Osteoblast (primary cell): ENCODE measurements around the gene GRM2. TPM values are rescaled to one million over a fixed set of nuclear protein-coding genes. Genes with fewer than 3 reads are reported as not detected.
A peak's percentile ranks its signal among the peaks of the same experiment; 100 is the strongest.

ENCODE experiments used
- DNase-seq: peaks from one replicate; pipeline ENCODE4 v3.0.0; 2011; ENCODE audit warnings: low spot score, mixed read lengths; ENCODE audit not compliant: insufficient read length; ENCODE audit errors: missing footprints
- H2AFZ ChIP-seq: 2 replicates; pipeline ENCODE4 v1.6.0; 2011; ENCODE audit warnings: mild to moderate bottlenecking, low read length
- H3K27ac ChIP-seq: 2 replicates; pipeline ENCODE4 v1.5.1; 2011; ENCODE audit warnings: mild to moderate bottlenecking, low read depth, low read length, moderate library complexity
- H3K27me3 ChIP-seq: 2 replicates; pipeline ENCODE4 v1.6.0; 2012; ENCODE audit warnings: mild to moderate bottlenecking, control low read depth, inconsistent platforms, low read length, moderate library complexity; ENCODE audit not compliant: insufficient read depth
- H3K36me3 ChIP-seq: 2 replicates; pipeline ENCODE4 v1.5.1; 2011; ENCODE audit warnings: mild to moderate bottlenecking, low read length, control low read depth, moderate library complexity; ENCODE audit not compliant: insufficient read depth
- H3K4me1 ChIP-seq: 2 replicates; pipeline ENCODE4 v1.5.1; 2011; ENCODE audit warnings: mild to moderate bottlenecking, low read length, control low read depth, moderate library complexity; ENCODE audit not compliant: insufficient read depth
- H3K4me2 ChIP-seq: 2 replicates; pipeline ENCODE4 v1.6.0; 2011; ENCODE audit warnings: mild to moderate bottlenecking, low read length; ENCODE audit not compliant: insufficient read depth
- H3K4me3 ChIP-seq: fragments of 200-600 bp; sonication (generic); 3 replicates; pipeline ENCODE4 v1.5.1; 2012; ENCODE audit warnings: mild to moderate bottlenecking, low read length, inconsistent platforms; ENCODE audit not compliant: insufficient read depth
- H3K79me2 ChIP-seq: 2 replicates; pipeline ENCODE4 v1.6.0; 2012; ENCODE audit warnings: mild to moderate bottlenecking, low read length, control low read depth, inconsistent platforms; ENCODE audit not compliant: insufficient read depth
- H3K9me3 ChIP-seq: 2 replicates; pipeline ENCODE4 v1.5.1; 2011; ENCODE audit warnings: low read depth, low read length, control low read depth
- H4K20me1 ChIP-seq: 2 replicates; pipeline ENCODE4 v1.6.0; 2012; ENCODE audit warnings: mild to moderate bottlenecking, low read length, control low read depth; ENCODE audit not compliant: insufficient read depth
- total RNA-seq: library from RNA; depleted of rRNA; stranded (reverse); fragments of >200 nt; gene quantifications from 2 replicates; pipeline ENCODE4 v1.2.3, GENCODE V29; 2012
- TF ChIP-seq, protein P1 (sequence below): IDR thresholded peaks from 2 replicates; pipeline ENCODE4 v1.5.1; 2011; ENCODE audit warnings: mild to moderate bottlenecking, low read depth, low read length, moderate library complexity; ENCODE audit errors: extremely low read depth

Gene GRM2
- total RNA-seq, 1 donor, result not detected

DNA sequence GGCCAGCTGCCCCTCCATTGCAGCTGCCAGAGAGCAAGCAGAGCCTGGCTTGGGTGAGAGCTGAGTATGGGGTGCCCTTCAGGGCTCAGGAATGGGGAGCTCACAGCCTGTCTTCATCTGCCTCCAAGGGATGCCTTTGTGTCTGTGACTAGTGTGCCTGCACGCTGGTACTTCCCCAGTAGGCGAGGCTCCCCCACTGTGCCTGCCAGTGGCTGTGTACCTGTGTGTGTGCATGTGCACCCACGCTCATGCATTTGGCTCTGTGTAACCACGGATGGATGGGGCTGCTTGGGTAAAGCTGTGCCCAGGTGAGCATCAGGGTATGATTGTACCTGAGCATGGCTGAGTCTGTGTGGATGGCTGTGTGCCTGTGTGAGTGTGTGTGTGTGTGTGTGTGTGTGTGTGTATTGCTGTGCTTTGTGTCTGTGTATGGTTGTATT, 2.3 kb upstream of the GRM2 start:
- no peaks in the 10 kb centered on the region for H3K79me2 ChIP-seq
- no peak overlapping the region for H2AFZ ChIP-seq
- no peaks in the 10 kb centered on the region for H3K9me3 ChIP-seq
- no peak overlapping the region for H3K4me3 ChIP-seq
- no peak overlapping the region for H3K27ac ChIP-seq
- peak; percentile 58 for DNase-seq
- no peaks in the 10 kb centered on the region for H3K4me1 ChIP-seq
- no peak overlapping the region for H3K4me2 ChIP-seq
- TF ChIP-seq, protein P1, sequence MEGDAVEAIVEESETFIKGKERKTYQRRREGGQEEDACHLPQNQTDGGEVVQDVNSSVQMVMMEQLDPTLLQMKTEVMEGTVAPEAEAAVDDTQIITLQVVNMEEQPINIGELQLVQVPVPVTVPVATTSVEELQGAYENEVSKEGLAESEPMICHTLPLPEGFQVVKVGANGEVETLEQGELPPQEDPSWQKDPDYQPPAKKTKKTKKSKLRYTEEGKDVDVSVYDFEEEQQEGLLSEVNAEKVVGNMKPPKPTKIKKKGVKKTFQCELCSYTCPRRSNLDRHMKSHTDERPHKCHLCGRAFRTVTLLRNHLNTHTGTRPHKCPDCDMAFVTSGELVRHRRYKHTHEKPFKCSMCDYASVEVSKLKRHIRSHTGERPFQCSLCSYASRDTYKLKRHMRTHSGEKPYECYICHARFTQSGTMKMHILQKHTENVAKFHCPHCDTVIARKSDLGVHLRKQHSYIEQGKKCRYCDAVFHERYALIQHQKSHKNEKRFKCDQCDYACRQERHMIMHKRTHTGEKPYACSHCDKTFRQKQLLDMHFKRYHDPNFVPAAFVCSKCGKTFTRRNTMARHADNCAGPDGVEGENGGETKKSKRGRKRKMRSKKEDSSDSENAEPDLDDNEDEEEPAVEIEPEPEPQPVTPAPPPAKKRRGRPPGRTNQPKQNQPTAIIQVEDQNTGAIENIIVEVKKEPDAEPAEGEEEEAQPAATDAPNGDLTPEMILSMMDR, result no peak
- H3K36me3 ChIP-seq, result peaks cover 4% of the 10 kb centered on the region
- H4K20me1 ChIP-seq, result peaks cover 31% of the 10 kb centered on the region
- peaks cover 10% of the 10 kb centered on the region for H3K27me3 ChIP-seq

DNA sequence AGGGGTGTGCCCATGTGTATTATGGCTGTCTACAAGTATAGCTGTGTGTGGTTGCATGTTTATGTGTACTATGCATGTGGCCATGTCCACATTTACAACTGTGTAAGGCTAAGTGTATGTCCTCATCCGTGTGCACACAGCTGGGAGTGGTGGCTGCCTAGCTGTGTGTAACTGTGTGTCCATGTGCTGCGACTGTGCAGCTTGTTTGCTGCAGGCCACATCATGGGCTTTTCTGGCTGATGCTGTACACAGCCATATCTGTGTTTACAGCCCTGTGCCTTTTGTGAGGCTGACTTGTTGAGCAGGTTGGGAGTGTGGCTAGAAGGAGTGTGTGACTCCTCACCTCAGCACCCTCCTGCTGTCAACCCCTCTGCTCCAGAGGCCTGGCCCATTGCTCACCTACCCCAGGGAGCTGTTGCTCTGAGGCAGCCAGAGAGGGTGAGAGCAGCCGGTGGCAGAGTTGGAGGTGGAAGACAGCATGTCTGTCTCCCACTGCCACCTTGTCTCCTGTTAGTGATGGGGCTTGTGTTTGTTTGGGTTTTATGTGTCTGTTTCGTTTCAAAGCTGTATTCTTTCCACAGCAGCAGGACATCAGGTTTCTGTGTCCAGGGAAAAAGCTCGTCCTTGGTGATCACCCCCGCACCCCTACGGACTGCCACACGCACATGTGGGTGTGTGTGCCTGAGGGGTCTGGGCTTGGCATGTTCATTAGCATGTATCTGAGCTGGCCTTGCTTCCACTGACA, 1.4 kb upstream of the GRM2 start:
- Histone ChIP-seq H3K36me3 (no peaks in the 10 kb centered on the region), H2AFZ (no peak overlapping the region)
- TF ChIP-seq, protein P1, result no peak

DNA sequence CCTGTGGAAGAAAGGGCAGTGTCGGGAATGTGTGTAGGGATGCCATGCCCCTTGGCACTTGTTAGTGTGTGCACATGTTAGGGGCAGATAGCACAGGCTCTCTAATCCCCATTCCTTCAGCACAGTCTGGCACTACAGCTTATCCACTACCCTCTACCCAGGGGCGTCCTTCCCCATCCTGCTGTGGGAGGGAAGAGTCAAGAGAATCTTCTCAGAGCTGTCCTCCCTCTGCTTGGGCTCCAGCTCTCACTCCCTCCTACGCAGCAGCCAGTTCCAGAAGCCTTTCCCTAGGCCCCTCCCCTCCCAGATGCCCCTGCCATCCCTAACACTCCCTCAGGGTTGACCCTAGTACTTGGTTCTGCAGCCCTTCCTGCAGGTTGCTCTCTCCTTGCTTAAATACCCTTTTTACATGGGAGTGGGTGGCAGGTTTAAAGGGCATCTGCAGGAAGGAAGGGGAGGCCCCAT, 815 bp upstream of the GRM2 start:
- no peaks in the 10 kb centered on the region for H3K9me3 ChIP-seq
- H2AFZ ChIP-seq, result no peak overlapping the region
- DNase-seq, result peak; percentile 80
- no peaks in the 10 kb centered on the region for H3K79me2 ChIP-seq
- H3K4me2 ChIP-seq, result no peak overlapping the region
- H3K4me1 ChIP-seq, result no peaks in the 10 kb centered on the region
- H4K20me1 ChIP-seq, result peaks cover 31% of the 10 kb centered on the region
- no peak overlapping the region for H3K27ac ChIP-seq
- TF ChIP-seq, protein P1, result no peak
- no peaks in the 10 kb centered on the region for H3K36me3 ChIP-seq
- no peak overlapping the region for H3K4me3 ChIP-seq
- peaks cover 10% of the 10 kb centered on the region for H3K27me3 ChIP-seq

More for the DNA sequence above, 1.4 kb upstream of the GRM2 start:
- Histone ChIP-seq H3K27ac (no peak overlapping the region), H3K9me3 (no peaks in the 10 kb centered on the region), H3K79me2 (no peaks in the 10 kb centered on the region), H3K27me3 (peaks cover 10% of the 10 kb centered on the region), H3K4me3 (no peak overlapping the region), H3K4me1 (no peaks in the 10 kb centered on the region), H3K4me2 (no peak overlapping the region), H4K20me1 (peaks cover 31% of the 10 kb centered on the region)
- peak; percentile 82 for DNase-seq

DNA sequence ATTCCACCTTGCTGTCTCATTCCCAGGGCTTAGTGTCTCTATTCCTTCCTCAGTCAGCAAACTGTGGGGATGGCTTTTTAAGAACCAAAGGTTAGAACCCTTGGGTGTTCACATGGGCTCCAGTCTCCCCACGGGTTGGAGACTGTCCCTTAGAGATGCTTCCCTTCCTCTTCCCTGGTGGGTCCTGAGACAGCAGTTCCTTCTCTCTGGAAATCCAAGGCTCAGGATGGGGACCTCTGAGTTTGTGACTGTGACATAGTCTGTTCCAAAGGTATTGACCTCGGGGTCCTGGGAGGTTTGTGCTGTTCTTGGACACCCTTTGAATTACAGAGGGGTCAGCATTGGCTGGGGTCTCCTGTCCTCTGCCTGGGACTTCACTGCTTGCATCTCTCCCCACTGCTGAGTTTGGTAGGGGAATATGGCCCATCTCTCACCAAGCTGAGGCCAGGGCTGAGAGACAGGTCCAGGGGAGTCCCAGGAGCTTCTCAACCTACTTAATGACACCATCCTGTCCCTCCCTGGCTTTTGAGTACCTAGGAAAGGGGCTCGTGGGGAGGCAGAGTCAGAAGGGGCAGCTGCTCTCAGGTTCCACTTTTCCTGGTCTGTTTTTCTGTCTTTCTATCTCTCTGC, 1.5 kb downstream of the GRM2 start:
- TF ChIP-seq, protein P1, result no peak

More for the DNA sequence above, 1.5 kb downstream of the GRM2 start:
- Histone ChIP-seq H3K9me3 (no peaks in the 10 kb centered on the region), H3K4me3 (no peak overlapping the region), H3K27ac (no peak overlapping the region), H3K4me2 (no peak overlapping the region), H4K20me1 (peaks cover 25% of the 10 kb centered on the region), H3K79me2 (no peaks in the 10 kb centered on the region), H3K36me3 (no peaks in the 10 kb centered on the region), H3K27me3 (peaks cover 10% of the 10 kb centered on the region), H2AFZ (no peak overlapping the region), H3K4me1 (no peaks in the 10 kb centered on the region)
- DNase-seq, result peak; percentile 85
